ENCODE measurements around the gene ABCA13.
A peak's percentile ranks its signal among the peaks of the same experiment; 100 is the strongest.

The ABCA13 gene

GRCh38 chr7:48548667-48549066 is 377.4 kb downstream of the ABCA13 start:
- DNase-seq: no peak

GRCh38 chr7:48551652-48552051 is 380.4 kb downstream of the ABCA13 start:
- no peak for DNase-seq

GRCh38 chr7:48563334-48563733 is 392.1 kb downstream of the ABCA13 start:
- DNase-seq: no peak

GRCh38 chr7:48575516-48575915 is 404.3 kb downstream of the ABCA13 start:
- no peak for DNase-seq

GRCh38 chr7:48587475-48587874 is 416.2 kb downstream of the ABCA13 start:
- DNase-seq: no peak

- no peak for DNase-seq
Observed at GRCh38 chr7:48594349-48594748, 423.1 kb downstream of the ABCA13 start.

GRCh38 chr7:48595756-48596155 is 424.5 kb downstream of the ABCA13 start:
- no peak for DNase-seq

GRCh38 chr7:48610705-48611104 is 439.4 kb downstream of the ABCA13 start:
- DNase-seq: no peak

- DNase-seq: no peak
Observed at GRCh38 chr7:48611993-48612392, 440.7 kb downstream of the ABCA13 start.

- DNase-seq: no peak
Observed at GRCh38 chr7:48617508-48617907, 446.2 kb downstream of the ABCA13 start.

- peak; percentile 1 for DNase-seq
Observed at GRCh38 chr7:48617993-48618392, 446.7 kb downstream of the ABCA13 start.

GRCh38 chr7:48621076-48621475 is 449.8 kb downstream of the ABCA13 start:
- no peak for DNase-seq

GRCh38 chr7:48627164-48627563 is 455.9 kb downstream of the ABCA13 start:
- DNase-seq: no peak

- DNase-seq: no peak
Observed at GRCh38 chr7:48628793-48629349, 457.6 kb downstream of the ABCA13 start.

GRCh38 chr7:48634116-48634632 is 462.9 kb downstream of the ABCA13 start:
- no peak for DNase-seq

GRCh38 chr7:48635796-48636195 is 464.5 kb downstream of the ABCA13 start:
- DNase-seq: no peak

GRCh38 chr7:48636391-48637015 is 465.2 kb downstream of the ABCA13 start:
- no peak for DNase-seq

GRCh38 chr7:48637382-48637781 is 466.1 kb downstream of the ABCA13 start:
- DNase-seq: peak; percentile 20

- DNase-seq: no peak
Observed at GRCh38 chr7:48638041-48638440, 466.8 kb downstream of the ABCA13 start.

GRCh38 chr7:48643431-48644013 is 472.3 kb downstream of the ABCA13 start:
- DNase-seq: peak; percentile 35

- DNase-seq: no peak
Observed at GRCh38 chr7:48658138-48658537, 486.9 kb downstream of the ABCA13 start.

- no peak for DNase-seq
Observed at GRCh38 chr7:48660306-48660870, 489.1 kb downstream of the ABCA13 start.

- DNase-seq: no peak
Observed at GRCh38 chr7:48664241-48664640, 493.0 kb downstream of the ABCA13 start.

Measured in OCI-M1 (cell line).